ENCODE data around the gene CCDC191.

Gene CCDC191

DNA sequence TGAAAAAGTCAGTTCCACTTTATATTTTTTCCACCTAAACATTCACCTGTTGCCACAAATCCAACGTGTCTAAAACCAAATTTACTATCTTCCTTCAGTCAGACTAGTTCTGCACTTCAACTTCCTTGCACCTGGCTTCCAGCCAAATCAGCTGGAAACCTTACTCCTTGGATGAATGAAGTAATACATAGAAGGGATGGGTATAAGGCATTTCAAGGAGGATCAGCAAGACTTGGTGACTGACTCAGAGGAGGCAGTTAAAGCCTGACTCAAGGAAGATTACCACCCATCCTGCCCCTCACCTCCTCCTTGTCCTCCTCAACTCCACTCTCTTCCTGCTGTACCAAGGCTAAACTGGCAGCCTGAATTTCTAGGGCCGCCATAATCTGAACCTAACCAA lies 37.3 kb upstream of the CCDC191 start:
- TF ChIP-seq, protein P1, sequence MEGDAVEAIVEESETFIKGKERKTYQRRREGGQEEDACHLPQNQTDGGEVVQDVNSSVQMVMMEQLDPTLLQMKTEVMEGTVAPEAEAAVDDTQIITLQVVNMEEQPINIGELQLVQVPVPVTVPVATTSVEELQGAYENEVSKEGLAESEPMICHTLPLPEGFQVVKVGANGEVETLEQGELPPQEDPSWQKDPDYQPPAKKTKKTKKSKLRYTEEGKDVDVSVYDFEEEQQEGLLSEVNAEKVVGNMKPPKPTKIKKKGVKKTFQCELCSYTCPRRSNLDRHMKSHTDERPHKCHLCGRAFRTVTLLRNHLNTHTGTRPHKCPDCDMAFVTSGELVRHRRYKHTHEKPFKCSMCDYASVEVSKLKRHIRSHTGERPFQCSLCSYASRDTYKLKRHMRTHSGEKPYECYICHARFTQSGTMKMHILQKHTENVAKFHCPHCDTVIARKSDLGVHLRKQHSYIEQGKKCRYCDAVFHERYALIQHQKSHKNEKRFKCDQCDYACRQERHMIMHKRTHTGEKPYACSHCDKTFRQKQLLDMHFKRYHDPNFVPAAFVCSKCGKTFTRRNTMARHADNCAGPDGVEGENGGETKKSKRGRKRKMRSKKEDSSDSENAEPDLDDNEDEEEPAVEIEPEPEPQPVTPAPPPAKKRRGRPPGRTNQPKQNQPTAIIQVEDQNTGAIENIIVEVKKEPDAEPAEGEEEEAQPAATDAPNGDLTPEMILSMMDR (IDR thresholded peaks at IDR 0.05; ENCODE audit: control insufficient read depth, extremely low read depth, insufficient read depth), result no peak
- H3K4me3 ChIP-seq (ENCODE audit: low read depth, low read length), result no peak overlapping the region
- DNase-seq (ENCODE audit: low read depth), result peak; percentile 23

DNA sequence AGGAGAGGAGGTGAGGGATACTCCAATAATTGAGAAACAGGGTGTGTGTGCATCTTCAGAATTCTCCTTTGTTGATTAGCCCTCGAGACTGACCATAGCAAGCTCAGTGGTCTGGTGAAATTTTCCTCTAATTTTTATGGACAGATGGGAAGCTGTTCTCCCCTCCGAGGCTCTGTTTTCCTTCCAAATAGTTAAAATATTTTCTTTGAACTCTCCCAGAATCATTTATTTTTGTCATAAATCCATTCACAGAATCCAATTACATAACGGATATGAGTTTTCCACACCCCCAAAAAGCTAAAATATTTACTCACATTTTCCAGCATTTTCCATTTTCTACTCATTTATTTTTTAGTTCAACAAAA lies 36.7 kb upstream of the CCDC191 start:
- no peak for DNase-seq (ENCODE audit: low read depth)
- no peak overlapping the region for H3K4me3 ChIP-seq (ENCODE audit: low read depth, low read length)
- TF ChIP-seq, protein P1 (IDR thresholded peaks at IDR 0.05; ENCODE audit: control insufficient read depth, extremely low read depth, insufficient read depth), result no peak

- TF ChIP-seq, protein P1 (IDR thresholded peaks at IDR 0.05; ENCODE audit: control insufficient read depth, extremely low read depth, insufficient read depth), result no peak
- DNase-seq (ENCODE audit: low read depth), result no peak
- no peak overlapping the region for H3K4me3 ChIP-seq (ENCODE audit: low read depth, low read length)
Measured at GRCh38 chr3:114092151-114093015, 36.1 kb upstream of the CCDC191 start.

DNA sequence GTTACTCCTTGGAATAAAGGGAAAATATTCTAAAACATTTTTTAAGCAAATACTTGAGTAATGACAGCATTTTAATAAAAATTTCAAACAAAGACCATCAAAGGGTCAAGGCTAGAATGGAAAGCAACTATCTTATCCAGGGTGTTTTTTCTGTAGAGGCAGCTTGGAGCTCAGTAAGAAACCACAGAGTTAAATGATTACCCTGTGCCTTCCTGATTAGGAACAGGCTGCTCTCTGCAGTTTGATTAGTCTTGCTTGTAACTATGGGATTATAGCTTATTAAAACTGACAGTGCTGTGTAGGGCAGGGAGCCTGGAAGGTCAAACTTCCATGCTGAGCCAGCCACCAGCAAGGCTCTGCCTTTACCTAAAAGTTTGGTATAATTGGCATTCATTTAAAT lies 33.3 kb upstream of the CCDC191 start:
- TF ChIP-seq, protein P1 (IDR thresholded peaks at IDR 0.05; ENCODE audit: control insufficient read depth, extremely low read depth, insufficient read depth), result no peak
- no peak overlapping the region for H3K4me3 ChIP-seq (ENCODE audit: low read depth, low read length)
- peak; percentile 42 for DNase-seq (ENCODE audit: low read depth)

DNA sequence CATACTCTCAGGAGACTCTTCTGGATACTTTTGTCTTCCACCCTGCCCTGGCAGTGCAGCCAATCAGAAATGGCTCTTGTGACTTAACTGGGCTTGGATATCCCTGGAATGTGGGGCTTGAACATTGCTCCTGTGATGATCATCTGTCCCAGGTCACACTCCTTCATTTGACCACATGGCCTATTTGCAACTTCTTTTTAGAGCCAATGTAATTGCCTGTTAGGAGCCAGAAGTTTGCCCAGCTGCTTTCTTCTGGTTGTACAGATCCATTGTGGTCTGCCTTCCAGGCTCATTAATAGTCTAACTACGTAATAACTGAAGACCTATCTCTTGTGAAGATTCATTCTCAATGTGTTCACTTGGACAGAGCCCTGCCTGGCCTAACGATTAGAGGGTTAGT lies 30.0 kb upstream of the CCDC191 start:
- no peak for DNase-seq (ENCODE audit: low read depth)
- TF ChIP-seq, protein P1 (IDR thresholded peaks at IDR 0.05; ENCODE audit: control insufficient read depth, extremely low read depth, insufficient read depth), result no peak
- H3K4me3 ChIP-seq (ENCODE audit: low read depth, low read length), result no peak overlapping the region

- TF ChIP-seq, protein P1 (IDR thresholded peaks at IDR 0.05; ENCODE audit: control insufficient read depth, extremely low read depth, insufficient read depth), result no peak
- DNase-seq (ENCODE audit: low read depth), result no peak
Measured at GRCh38 chr3:114083112-114083511, 26.8 kb upstream of the CCDC191 start.

DNA sequence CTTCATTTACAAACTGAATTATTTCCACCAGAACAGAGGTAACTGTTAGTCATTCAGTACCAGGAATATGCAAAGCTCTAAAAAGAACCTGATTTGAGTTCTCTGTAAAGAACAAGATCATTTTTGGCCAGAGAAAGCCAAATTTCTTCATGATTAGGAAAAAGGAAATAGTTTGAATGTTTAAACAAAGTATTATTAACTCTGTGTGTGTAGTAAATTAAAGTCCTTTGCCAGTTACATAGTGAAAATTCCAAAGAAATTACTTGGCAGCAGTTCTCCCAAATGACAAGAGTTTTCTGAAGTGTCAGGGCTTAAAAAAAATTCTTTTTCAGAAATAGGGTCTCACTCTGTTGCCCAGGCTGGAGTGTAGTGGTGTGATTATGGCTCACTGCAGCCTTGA lies 24.7 kb upstream of the CCDC191 start:
- DNase-seq (ENCODE audit: low read depth), result no peak
- no peak overlapping the region for H3K4me3 ChIP-seq (ENCODE audit: low read depth, low read length)
- TF ChIP-seq, protein P1 (IDR thresholded peaks at IDR 0.05; ENCODE audit: control insufficient read depth, extremely low read depth, insufficient read depth), result no peak

More at GRCh38 chr3:114083112-114083511, 26.8 kb upstream of the CCDC191 start:
- no peak overlapping the region for H3K4me3 ChIP-seq (ENCODE audit: low read depth, low read length)

Measured in LNCaP clone FGC (cell line).